Panc1 (cell line): ENCODE measurements around the gene TINAG. TPM values are rescaled to one million over a fixed set of nuclear protein-coding genes. Genes with fewer than 3 reads are reported as not detected.

Experiments
- ATAC-seq: fragments of 200-7000 bp; cut with Tn5 transposase; 2 replicates; pipeline ENCODE4 v1.9.1; 2020; ENCODE audit warnings: mild to moderate bottlenecking, moderate library complexity
- BruUV-seq: library from RNA; stranded (reverse); fragments of 400-500 nt; replicated peaks from 2 replicates; lab custom pipeline; 2021; lab: Mats Ljungman, UMichigan
- CTCF ChIA-PET: fragments of 300-600 bp; sonication (Branson Sonifier 250); formaldehyde crosslinking; loops from one replicate; lab custom pipeline; 2022; ENCODE audit warnings: antibody characterized with exemption; lab: Charles Lee
- POLR2A ChIA-PET: fragments of 300-600 bp; sonication (Branson Sonifier 250); formaldehyde crosslinking; loops from one replicate; lab custom pipeline; 2022; ENCODE audit warnings: antibody characterized with exemption; lab: Charles Lee
- DNase-seq: peaks from one replicate; pipeline ENCODE4 v3.0.0-alpha.2; 2010; ENCODE audit warnings: low read depth, low spot score
- H3K27ac ChIP-seq: 2 replicates; pipeline ENCODE4 v1.5.1; 2011; ENCODE audit warnings: mild to moderate bottlenecking, low read length, inconsistent platforms
- H3K27me3 ChIP-seq: fragments of 200-500 bp; sonication (Bioruptor generic); 2 replicates; pipeline ENCODE4 v1.6.0; 2014; ENCODE audit warnings: low read length, inconsistent platforms; ENCODE audit not compliant: control insufficient read depth, insufficient read depth
- H3K36me3 ChIP-seq: fragments of 200-500 bp; sonication (Bioruptor generic); 2 replicates; pipeline ENCODE4 v1.5.1; 2014; ENCODE audit warnings: inconsistent platforms, mild to moderate bottlenecking, low read length, moderate library complexity; ENCODE audit not compliant: control insufficient read depth, insufficient read depth
- H3K4me1 ChIP-seq: 2 replicates; pipeline ENCODE4 v1.5.1; 2011; ENCODE audit warnings: inconsistent platforms, mild to moderate bottlenecking, low read length, moderate library complexity; ENCODE audit not compliant: control insufficient read depth, insufficient read depth
- H3K4me3 ChIP-seq, 2 experiments: 2 replicates each; pipeline ENCODE4 v1.5.1; 2011 to 2012; ENCODE audit warnings: low read depth in 2 of 2, low read length in 2 of 2, mild to moderate bottlenecking in 2 of 2, inconsistent platforms in 1 of 2, moderate library complexity in 1 of 2
- H3K9me3 ChIP-seq: fragments of 200-500 bp; sonication (Bioruptor generic); 2 replicates; pipeline ENCODE4 v1.5.1; 2014; ENCODE audit warnings: low read depth, mild to moderate bottlenecking, inconsistent platforms, low read length, moderate library complexity; ENCODE audit not compliant: control insufficient read depth, insufficient read depth
- POLR2AphosphoS5 ChIP-seq: IDR thresholded peaks from 2 replicates; pipeline ENCODE4 v1.6.1; 2012; ENCODE audit warnings: mild to moderate bottlenecking, low read depth, low read length, moderate library complexity
- SIN3A ChIP-seq: IDR thresholded peaks from 2 replicates; pipeline ENCODE4 v1.6.1; 2012; ENCODE audit warnings: low read depth, mild to moderate bottlenecking, low read length, moderate library complexity, borderline replicate concordance; ENCODE audit not compliant: insufficient read depth
- TCF7L2 ChIP-seq: IDR thresholded peaks from 2 replicates; pipeline ENCODE4 v1.6.1; 2011; ENCODE audit warnings: mild to moderate bottlenecking, low read depth, low read length, inconsistent platforms
- in situ Hi-C: cut with HindIII; loops from 2 replicates; pipeline ENCODE4 v1.10.0; 2016; ENCODE audit warnings: low sequenced_read_pairs, low pct_unique_long_range_greater_than_20kb
- intact Hi-C: fragments of 100-400 bp; cut with micrococcal nuclease; formaldehyde crosslinking; loops from one replicate; pipeline ENCODE4 v1.10.0; 2022; ENCODE audit not compliant: unreplicated experiment
- total RNA-seq: library from RNA; stranded (reverse); gene quantifications from one replicate; pipeline ENCODE4 v1.2.1, GENCODE V29; 2021; ENCODE audit not compliant: unreplicated experiment
- TF ChIP-seq, protein P1 (sequence below), 2 experiments: IDR thresholded peaks; 2 replicates each; pipeline ENCODE4 v1.6.1; 2011 to 2012; ENCODE audit warnings: low read depth in 2 of 2, control low read depth in 1 of 2, low read length in 1 of 2, mild to moderate bottlenecking in 1 of 2, moderate library complexity in 1 of 2; ENCODE audit not compliant: insufficient read depth in 1 of 2
- TF ChIP-seq, protein P2 (sequence below): fragments of 450-650 bp; IDR thresholded peaks from 2 replicates; pipeline ENCODE4 v1.5.1; 2017; ENCODE audit warnings: mild to moderate bottlenecking

The TINAG gene
- total RNA-seq, 1 experiment from 2014 or later: not detected

DNA sequence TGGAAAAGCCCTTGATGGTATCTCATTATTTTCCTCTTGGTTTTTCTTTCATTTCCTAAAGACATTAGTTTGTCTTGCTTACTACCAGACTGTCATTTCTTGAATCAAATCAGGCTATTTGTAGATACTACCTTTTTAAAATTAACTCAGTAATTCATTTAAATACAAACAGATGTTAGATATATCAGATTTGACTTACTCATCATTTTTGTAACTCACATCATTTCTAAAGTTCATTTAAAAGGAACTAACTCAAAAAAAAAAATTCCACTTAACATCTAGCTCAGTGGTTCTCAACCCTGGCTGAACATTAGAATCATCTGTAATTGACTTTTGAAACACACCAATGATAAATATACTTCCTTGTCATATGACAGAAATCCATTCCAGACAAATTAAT is 48.2 kb upstream of the TINAG start (continued):
- TF ChIP-seq POLR2AphosphoS5: no peak

DNA sequence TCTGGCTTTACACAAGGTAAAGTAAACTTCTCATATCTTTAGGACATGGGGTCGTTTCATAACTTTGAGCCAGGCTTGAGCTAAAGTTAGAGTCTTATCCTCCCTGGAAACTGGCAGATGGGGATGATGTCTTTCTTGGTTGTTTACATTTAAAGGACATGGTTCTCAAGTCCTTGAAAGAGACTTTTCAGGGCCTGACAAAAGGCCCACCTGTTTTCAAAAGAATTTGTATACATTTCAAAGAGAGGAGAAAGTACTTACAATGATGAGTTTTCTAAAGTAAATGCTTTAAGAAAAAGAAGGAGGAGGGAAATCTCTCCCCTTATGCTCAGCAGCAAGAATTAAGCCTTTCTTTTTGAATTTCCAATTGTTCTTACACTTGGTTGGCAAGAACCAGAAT is 45.7 kb upstream of the TINAG start:
- TF ChIP-seq POLR2AphosphoS5 (no peak), SIN3A (no peak), TCF7L2 (no peak)
- TF ChIP-seq, protein P1, sequence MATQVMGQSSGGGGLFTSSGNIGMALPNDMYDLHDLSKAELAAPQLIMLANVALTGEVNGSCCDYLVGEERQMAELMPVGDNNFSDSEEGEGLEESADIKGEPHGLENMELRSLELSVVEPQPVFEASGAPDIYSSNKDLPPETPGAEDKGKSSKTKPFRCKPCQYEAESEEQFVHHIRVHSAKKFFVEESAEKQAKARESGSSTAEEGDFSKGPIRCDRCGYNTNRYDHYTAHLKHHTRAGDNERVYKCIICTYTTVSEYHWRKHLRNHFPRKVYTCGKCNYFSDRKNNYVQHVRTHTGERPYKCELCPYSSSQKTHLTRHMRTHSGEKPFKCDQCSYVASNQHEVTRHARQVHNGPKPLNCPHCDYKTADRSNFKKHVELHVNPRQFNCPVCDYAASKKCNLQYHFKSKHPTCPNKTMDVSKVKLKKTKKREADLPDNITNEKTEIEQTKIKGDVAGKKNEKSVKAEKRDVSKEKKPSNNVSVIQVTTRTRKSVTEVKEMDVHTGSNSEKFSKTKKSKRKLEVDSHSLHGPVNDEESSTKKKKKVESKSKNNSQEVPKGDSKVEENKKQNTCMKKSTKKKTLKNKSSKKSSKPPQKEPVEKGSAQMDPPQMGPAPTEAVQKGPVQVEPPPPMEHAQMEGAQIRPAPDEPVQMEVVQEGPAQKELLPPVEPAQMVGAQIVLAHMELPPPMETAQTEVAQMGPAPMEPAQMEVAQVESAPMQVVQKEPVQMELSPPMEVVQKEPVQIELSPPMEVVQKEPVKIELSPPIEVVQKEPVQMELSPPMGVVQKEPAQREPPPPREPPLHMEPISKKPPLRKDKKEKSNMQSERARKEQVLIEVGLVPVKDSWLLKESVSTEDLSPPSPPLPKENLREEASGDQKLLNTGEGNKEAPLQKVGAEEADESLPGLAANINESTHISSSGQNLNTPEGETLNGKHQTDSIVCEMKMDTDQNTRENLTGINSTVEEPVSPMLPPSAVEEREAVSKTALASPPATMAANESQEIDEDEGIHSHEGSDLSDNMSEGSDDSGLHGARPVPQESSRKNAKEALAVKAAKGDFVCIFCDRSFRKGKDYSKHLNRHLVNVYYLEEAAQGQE (IDR thresholded peaks at IDR 0.05; ENCODE audit: insufficient read depth in 1 of 2, low read depth in 2 of 2, low read length in 1 of 2): no peak
- TF ChIP-seq, protein P2, sequence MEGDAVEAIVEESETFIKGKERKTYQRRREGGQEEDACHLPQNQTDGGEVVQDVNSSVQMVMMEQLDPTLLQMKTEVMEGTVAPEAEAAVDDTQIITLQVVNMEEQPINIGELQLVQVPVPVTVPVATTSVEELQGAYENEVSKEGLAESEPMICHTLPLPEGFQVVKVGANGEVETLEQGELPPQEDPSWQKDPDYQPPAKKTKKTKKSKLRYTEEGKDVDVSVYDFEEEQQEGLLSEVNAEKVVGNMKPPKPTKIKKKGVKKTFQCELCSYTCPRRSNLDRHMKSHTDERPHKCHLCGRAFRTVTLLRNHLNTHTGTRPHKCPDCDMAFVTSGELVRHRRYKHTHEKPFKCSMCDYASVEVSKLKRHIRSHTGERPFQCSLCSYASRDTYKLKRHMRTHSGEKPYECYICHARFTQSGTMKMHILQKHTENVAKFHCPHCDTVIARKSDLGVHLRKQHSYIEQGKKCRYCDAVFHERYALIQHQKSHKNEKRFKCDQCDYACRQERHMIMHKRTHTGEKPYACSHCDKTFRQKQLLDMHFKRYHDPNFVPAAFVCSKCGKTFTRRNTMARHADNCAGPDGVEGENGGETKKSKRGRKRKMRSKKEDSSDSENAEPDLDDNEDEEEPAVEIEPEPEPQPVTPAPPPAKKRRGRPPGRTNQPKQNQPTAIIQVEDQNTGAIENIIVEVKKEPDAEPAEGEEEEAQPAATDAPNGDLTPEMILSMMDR: no peak
- H3K27me3 ChIP-seq: no peaks in the 10 kb centered on the region
- in situ Hi-C loops: no loop called here
- intact Hi-C loops: no loop called here
- no peaks in the 10 kb centered on the region for H3K4me1 ChIP-seq
- H3K27ac ChIP-seq: no peak overlapping the region
- CTCF ChIA-PET: no interaction called here
- no peaks in the 10 kb centered on the region for H3K36me3 ChIP-seq
- POLR2A ChIA-PET: no interaction called here
- no peak overlapping the region for H3K4me3 ChIP-seq
- no peaks in the 10 kb centered on the region for H3K9me3 ChIP-seq
- no peak for ATAC-seq
- DNase-seq: no peak
- BruUV-seq: no TSS peak

DNA sequence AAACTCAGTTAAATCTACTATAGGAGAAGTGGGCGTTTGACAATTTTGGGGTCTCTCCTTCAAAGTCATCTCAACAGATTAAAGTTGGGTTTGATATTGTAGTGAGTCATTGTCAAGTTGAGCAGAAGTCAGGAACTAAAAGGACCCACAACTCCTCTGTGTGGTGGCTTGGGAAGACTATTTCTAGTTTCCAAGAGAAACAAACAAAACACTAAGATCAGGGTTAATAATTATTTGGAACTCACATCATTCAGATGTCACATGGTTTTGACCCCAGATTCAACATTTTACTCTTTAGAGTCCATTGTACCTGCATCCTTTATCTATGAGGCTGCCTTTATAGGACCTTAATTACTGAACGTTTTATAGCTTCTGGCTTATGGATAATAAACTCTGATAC is 45.3 kb upstream of the TINAG start:
- Histone ChIP-seq H3K4me3 (no peak overlapping the region), H3K36me3 (no peaks in the 10 kb centered on the region), H3K27ac (no peak overlapping the region), H3K9me3 (no peaks in the 10 kb centered on the region), H3K27me3 (no peaks in the 10 kb centered on the region), H3K4me1 (no peaks in the 10 kb centered on the region)
- no TSS peak for BruUV-seq
- ChIA-PET POLR2A (no interaction called here), CTCF (no interaction called here)
- in situ Hi-C loops: no loop called here
- TF ChIP-seq, protein P2: no peak
- no peak for TF ChIP-seq TCF7L2
- TF ChIP-seq SIN3A: no peak
- TF ChIP-seq, protein P1 (IDR thresholded peaks at IDR 0.05; ENCODE audit: insufficient read depth in 1 of 2, low read depth in 2 of 2, low read length in 1 of 2): no peak
- TF ChIP-seq POLR2AphosphoS5: no peak
- intact Hi-C loops: no loop called here
- ATAC-seq (no peak), DNase-seq (no peak)
